HG03135 (cell line): Measurements from ENCODE around the gene CMTM7.

ENCODE experiments used
- ATAC-seq: cut with Tn5 transposase; IDR thresholded peaks from one replicate; pipeline ENCODE4 v1.9.1; 2021; ENCODE audit warnings: mild to moderate bottlenecking, moderate library complexity; ENCODE audit not compliant: unreplicated experiment

Gene CMTM7

DNA sequence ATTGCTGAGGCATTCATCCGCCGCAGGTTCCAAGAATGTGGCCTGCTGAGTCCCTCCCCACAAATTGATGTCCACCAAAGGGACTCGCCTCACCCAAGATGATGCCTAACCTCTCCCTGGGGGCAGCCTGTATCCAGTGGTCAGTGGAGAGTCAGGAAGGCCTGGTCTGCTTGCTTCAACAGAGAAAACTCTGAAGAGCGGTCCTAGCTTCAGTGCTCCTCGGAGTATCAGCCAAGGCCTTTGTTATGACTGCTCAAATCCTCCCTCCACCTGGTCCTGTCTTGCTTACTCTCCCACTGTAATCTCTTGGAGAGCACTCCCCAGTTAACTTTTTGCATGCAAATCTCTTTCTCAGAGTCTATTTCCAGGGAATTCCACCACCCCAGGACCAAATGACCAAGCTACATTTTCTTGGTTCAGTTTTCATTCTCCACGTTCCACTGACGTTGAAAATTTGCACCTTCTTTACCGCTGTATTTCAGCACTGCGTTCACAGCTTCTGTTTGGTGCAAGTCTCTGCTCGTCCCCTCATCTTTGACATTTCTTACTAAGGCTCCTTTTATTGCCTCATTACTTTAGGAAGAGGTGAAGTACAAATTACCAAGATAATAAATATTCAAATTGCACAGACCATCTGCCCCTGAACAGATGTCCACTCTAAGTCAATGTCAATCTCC, 22.3 kb downstream of the CMTM7 start:
- no peak for ATAC-seq

DNA sequence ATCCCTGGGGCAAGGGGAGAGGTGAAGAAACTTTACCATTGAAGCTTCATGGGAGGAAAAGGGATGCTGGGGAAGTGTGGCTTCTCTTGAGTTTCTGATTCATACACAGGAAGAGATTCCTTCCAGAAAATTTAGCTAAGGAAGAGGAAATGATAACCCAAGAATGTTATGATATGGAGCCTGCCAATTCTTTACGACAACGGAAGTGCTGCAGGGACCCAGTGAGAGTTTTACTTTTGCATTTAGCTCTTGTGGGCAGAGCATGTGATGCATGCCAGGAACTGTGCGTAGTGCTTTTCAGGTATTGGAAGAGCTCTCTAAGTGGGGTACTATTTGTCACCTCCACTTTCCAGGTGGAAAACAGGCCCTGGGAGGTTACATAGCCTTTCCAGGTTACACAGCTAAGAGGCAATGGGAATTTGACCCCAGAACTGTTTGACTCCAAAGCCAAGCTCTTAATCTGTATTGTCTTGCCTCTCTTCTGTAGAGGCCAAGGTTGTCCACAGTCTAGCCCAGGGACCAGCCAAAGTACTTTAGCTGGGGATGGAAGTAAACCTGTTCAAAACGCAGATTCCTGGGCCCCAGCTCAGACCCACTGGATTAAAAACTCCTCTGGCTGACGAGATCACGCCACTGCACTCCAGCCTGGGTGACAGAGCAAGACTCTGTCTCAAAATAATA, 23.0 kb downstream of the CMTM7 start:
- ATAC-seq: peak; percentile 80

DNA sequence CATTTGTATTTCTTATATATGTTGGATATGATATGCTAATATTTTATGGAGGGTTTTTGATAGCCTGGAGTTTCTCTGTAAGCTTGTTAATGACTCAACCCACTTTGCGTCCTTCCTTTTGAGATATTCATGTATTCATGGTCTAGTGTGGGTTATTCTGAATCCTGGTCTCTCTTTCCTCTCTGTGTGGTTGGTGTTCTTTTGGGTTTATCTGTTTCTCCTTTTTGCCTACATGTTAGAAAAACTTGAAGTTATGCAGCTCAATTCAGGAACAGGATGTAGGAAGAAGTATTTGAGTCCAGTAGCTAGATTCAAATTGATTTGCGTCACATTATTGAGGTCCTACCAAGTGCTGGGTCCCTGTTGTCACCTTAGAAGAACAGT, 28.1 kb downstream of the CMTM7 start:
- no peak for ATAC-seq

DNA sequence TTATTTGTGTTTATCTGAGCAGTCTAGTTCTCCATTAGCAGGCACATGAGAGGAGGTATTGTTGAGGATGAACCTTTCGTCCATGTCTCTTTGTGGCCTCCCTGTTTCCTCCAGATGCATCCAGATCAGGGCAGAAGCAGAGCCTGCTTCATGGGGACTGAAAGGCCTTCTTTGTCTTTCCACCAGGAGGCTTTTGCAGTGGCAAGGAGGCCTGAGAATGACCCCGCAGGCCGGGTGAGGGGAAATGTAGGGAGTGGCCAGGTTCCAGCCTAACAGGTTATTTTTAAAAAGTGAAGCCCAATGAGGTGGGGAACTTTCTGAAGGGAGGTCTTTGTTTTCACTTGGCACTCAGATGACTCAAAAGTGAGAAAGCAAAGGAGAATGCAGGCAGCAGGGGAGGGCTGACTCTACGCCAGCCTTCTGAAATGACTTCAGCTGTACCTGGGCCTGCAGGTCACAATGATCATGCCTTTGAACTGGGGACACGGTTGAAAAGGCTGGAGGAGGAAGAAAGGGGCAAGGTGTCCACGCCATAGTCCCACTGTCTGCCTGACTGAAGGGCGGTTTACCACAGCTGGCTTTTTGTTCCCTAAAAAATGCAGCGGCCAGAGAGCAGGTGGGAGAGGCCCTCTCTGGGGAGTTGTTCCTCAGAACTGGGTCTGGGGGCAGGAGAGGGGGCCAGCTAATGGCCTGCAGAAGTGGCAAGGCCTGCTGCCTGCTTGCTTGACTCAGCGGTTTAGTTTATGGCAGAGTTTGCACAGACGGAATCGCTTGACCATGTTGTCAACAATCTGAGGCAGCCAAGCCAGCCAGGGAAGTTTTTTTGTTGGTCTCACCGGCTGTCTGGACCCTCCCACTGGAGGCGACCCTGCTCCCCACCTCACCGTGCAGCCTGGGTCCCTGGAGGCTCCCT, 28.7 kb downstream of the CMTM7 start:
- peak; percentile 59 for ATAC-seq

DNA sequence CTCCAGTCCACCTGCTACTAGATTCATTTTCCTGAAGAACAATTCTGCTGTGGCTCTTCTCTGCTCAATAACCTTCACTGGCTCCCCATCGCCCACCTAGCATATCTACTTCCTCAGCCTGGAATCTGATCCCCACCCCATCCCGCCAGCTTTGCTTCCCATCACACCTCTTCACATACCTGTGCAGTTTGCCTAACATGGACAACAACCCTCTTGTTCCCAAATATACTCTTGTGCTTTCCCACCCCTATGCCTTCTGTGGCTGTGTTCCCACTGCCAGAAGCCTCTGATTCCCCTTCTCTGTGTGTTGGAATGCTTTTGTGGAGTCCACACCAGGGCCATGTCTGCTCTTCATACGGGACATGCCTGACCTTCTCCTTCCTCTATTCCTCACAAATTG, 29.5 kb downstream of the CMTM7 start:
- no peak for ATAC-seq

DNA sequence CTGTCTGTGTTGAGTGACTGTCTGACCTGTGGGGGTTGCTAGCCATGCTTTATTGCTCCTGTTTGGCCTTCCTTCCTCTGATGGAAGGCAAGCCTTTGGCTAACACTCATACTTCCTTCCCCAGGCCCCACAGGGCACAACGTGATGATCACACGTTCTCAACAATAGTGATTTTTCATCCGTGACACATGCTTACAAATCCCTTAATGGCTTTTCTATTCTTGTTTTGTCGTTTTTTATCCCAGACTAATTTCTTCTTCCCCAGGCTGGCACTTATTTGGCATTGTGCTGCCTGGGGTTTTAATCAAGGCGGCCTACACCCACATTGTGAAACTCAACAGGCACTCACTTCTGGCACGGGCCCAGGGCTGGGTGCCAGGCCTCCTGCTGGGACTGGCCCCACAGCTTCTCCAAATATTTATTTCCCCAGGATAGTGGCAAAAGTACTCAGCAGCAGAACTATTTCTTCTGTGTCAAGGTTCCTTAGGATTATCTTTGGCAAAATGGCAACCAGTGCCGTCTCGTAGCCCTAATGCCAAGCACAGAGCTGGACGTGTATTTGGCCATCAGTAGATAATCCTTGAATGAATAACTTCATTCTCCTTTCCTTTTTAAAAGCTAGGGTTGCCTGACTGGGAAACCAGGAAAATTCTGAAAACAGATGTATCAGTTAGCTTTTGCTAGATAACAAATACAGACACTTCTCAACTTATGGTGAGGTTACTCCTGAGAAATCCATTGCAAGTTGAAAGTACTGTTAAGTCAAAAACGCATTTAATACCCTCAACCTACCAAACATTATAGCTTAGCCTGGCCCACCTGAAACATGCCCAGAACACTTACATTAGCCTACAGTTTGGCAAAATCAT, 30.6 kb downstream of the CMTM7 start:
- ATAC-seq: no peak

DNA sequence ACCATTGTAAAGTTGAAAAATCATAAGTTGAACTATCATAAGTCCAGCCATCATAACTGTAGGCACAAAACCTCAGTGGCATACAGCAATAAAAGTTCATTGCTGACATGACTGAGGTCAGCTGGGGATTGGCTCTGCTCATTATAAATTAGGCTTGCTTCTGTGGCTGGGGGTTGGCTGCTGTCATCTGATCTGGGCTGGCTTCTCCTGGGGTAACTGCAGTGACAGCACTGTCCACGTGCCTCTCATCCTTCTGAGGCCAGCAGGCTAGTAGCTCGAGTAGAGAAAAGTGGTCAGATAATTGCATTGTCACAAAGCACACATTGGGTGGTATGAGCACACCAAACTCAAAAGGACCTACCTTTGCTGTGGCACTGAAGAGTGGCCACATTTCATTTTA, 31.3 kb downstream of the CMTM7 start:
- ATAC-seq: no peak

DNA sequence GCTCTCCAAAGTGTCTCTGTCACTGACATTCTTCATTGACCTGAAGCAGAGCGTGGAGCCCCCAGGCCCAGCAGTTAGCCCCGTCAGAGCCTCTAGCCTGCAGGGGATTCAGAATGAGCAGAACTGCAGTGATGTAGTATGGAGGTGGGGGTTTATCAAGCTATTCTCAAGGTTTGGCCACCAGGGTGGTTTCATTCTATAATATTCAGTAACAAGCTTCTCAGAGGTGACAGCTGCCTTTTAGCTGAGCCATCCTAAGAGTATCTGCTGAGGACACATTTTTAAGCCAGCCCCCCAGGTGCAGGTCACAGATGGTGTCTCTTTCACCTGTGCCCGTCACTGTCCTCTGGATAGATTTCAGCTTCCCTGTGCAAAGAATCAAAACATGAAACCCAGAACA, 31.9 kb downstream of the CMTM7 start:
- peak; percentile 33 for ATAC-seq

DNA sequence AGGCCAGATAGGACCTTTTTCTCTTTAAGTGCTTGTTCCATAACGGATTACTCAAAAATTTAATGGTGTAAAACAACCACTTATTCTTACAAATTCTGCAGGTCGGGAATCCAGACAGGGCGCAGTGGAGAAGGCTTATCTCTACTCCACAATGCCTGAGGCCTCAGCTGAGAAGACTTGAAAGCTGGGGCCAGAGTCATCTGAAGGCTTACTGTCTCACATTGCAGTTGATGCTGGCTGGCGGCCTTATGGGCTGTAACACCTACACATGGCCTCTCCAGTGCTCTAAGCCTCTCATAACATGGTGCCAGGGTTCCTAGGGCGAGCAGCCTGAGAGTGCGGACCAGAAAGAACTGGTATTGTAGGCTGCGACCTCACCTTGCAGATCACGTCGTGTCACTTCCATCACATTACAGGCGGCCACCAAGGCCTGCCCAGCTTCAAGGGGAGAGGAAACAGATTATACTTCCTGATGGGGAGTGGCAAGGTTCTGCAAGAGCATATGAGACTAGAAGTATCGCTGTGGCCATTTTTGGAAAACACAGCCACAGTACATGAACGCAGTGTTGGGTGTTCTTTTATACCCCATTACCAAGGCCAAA, 32.4 kb downstream of the CMTM7 start:
- ATAC-seq: no peak

DNA sequence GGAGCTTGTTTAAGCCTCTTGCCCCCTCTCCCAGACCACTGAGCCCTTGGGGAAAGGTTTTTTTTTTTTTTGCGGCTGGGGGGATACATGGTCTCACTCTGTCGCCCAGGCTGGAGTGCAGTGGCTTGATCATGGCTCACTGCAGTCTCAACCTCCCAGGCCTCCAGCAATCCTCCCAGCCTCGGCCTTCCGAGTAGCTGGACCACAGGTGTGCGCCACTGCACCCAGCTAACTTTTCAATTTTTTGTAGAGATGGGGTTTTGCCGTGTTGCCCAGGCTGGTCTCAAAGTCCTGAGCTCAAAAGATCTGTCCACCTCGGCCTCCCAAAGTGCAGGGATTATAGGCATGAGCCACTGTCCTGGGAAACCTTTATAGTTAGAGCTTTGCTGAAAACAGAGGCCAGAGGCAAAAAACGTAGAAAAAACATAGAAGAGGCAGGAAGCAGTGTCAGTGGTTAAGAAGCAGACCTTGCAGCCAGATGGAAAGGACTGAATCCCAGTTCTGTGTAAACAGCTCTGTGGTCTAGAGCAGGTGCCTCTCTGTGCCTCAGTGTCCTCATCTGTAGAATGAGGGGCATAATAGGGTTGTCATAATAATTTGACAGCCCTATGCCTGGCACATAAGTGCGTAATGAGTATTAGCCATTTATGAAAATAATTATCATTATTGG, 33.1 kb downstream of the CMTM7 start:
- ATAC-seq: no peak

DNA sequence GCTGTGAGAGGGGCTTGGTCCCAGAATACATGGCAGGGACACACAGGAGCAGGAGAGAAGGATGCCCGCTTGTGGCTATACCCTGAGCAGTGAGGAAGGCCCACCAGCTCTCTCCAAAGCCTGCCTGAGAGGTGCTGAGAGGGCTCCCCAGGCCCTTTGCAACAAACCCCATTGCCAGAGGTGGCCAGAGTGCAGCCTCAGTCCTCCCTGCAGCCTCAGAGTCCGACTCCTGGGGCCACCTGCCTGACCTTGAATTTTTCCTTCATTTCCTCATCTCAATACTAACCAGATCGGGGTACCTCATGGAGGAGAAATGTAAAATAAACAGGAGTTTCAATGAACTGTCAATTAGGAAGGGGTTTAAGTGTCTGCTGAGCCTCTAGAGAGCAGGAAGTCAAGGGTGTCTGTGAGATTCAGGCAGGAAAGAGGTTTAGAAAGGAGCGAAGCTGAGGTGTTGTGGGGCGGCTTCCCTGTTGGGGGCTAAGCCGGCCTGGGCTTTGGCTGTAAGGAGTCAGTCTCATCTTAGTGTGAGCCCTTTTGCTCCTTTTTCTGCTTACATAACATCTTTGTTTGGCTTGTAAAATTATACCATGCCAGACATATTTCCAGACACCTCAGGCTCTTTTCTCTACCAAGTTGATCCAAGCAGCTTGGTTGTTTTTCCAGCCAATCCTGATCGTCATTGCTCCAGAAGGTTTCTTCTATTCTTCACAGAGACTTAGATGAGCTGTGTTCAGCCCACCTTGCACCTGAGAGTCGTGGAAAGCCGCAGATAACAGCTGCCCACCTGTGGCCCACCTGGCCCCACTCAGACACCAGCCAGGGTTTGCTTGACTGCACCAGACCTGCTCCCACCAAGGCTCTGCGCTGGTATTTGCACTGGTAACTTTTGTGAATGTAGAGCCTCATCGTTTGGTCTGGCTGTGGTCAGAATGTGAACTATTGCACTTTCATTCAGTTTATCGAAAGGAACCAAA, 36.7 kb downstream of the CMTM7 start:
- peak; percentile 68 for ATAC-seq

DNA sequence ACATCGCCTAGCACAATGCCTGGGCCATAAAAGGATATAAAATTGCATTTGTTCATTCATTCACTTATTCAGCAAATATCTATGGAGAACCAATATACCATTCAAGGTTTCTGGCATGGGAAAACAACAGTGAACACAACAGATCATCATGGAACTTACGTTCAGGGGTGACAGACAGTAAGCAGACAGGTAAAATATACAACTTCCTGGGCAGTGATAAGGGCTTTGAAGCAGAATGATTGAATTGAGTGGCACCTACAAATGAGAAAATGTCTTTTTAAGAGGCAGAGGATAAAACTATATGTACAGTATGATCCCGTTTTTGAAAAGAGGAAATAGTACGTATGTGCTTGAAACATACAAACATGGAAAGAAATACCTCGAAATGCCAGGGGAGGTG, 39.2 kb downstream of the CMTM7 start:
- ATAC-seq: no peak

DNA sequence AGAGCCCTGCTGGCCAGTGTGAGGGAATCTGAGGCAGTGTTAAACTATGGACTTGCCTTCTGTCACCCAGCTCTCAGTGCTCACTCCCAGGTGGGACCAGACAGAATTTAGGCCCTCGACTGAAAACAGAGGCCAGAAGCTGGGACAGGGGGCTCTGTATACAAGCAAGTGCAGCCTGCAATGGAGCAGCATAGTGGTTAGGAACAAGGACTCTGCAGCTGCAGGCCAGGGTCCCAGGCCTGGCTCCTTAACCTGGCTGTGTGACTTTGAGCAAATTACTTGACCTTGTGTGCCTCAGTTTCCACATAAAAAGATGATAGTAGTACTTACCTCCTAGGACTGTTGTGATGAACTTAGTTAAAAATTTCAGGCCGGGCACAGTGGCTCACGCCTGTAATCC, 39.8 kb downstream of the CMTM7 start:
- ATAC-seq: no peak

DNA sequence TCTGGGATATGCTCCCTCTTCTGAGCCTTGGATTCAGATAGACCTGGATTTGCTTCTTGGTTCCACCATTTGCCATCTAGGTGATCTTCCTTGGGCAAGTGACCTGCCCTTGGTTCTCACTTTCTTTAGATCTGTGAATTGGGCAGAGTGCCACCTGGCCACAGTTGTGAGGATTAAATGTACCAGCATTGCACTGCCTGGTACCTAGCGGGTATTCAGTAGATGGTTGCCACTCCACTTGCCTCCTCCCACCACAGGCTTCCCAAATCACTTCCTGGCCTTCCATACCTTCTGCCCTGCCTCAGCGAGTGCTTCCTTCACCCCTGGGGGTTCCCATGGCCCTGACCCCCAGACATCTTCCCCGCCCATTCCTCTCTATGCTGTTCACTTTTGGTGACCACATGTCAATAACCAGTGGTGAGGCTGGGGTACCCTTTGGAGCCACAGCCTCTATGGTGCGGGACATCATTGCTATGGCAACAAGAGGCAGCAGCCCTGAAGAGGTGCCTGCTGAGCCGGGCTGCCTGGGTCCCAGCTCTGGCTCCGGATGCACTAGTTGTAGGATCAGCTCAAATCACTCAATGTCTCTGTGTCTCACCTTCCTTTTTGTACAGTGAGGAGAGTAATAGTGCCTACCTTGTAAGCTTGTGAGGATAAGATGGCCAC, 40.5 kb downstream of the CMTM7 start:
- ATAC-seq: no peak

DNA sequence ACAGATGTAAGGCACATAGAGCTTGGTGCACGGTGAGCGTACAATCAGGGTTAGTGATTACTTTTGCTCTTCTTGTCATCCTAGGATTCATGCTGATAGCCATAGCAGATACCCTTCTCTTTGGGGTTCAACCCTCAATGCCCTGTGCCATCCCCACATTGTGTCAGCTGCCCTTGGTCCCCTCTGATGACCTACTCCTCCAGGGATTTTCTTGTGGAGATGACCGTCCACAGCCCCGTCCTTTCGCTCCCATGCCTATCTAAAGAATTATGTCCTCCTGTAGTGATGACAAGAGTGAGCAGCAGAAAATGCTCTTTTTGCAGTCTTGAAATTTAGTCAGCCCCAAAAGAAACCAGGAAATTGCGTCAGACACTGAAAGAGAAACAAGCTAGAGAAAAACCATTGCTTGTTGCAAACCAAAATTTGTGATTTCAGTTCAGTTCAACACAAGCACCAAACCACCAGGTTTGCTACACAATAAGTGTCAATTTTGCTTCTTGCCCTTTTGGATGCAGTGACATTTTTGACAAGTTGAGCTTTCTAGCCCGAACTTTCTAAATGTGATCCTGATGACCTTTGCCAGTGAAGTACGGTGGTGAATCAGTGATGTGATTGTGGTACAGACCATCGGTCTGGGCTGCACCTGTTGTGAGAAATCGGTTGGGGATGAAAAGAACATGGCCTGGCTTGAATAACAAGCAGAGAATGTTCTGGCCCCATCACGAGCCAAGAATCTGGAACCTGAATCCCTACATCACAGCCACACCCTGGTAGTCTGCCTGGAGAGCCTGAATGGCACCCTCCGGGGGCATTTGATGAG, 41.3 kb downstream of the CMTM7 start:
- ATAC-seq: no peak

DNA sequence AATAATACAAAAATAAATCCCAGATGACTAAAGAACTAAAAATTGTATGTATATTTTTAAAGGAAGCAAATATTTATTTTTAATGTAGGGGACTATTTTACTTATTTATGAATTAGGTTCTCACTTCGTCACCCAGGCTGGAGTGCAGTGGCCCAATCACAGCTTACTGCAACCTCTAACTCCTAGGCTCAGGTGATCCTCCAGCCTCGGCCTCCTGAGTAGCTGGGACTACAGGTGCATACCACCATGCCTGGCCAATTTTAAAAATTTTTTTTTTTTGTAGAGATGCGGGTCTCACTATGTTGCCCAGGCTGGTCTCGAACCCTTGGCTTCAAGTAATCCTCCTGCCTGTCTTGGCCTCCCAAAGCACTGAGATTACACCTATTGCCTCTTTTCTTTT, 42.6 kb downstream of the CMTM7 start:
- ATAC-seq: no peak
